Gastrocnemius medialis (tissue), 4 donors: Measurements from ENCODE around the gene RTP2.

Experiments used
- CTCF ChIP-seq, 5 experiments: fragments of 450-650 bp in 3 of 5; fragments of 200-600 bp in 2 of 5; sonication (generic) in 2 of 5; IDR thresholded peaks in 4 of 5; conservative IDR thresholded peaks in 1 of 5; 1 replicate in 4 of 5; 2 replicates in 1 of 5; pipeline ENCODE4 v1.5.1; 2016 to 2019; ENCODE audit warnings: antibody characterized with exemption in 5 of 5, mild to moderate bottlenecking in 3 of 5, moderate library complexity in 3 of 5
- POLR2A ChIP-seq, 2 donors: fragments of 450-650 bp; IDR thresholded peaks; one replicate each; pipeline ENCODE4 v1.6.1; 2017; ENCODE audit warnings: antibody characterized with exemption in 2 of 2, mild to moderate bottlenecking in 2 of 2, moderate library complexity in 2 of 2

- TF ChIP-seq CTCF (IDR thresholded peaks at IDR 0.05 in 4 of 5, conservative IDR thresholded peaks at IDR 0.05 in 1 of 5) (peak; percentile 94 to 96 (median 95)), POLR2A (IDR thresholded peaks at IDR 0.05) (no peak)
Measured at GRCh38 chr3:187714404-187714979, 12.1 kb upstream of the RTP2 start.
